HEK293 (cell line): ENCODE measurements around the gene IGSF3.

Experiments used
- CTCF ChIA-PET: fragments of 350-600 bp; formaldehyde crosslinking; extraction: SDS; loops from one replicate; lab custom pipeline; 2021; ENCODE audit warnings: antibody characterized with exemption; lab: Yijun Ruan, JAX
- POLR2A ChIA-PET: fragments of 300-600 bp; formaldehyde crosslinking; extraction: SDS; loops from one replicate; lab custom pipeline; 2020; ENCODE audit warnings: antibody characterized with exemption, inconsistent platforms; lab: Yijun Ruan, JAX
- H3K27ac ChIP-seq: fragments of 200-500 bp; sonication (Bioruptor generic); 2 replicates; pipeline ENCODE4 v1.5.1; 2014; ENCODE audit warnings: low read depth, low read length, control low read depth, inconsistent platforms; ENCODE audit errors: extremely low read depth
- H3K36me3 ChIP-seq, 2 experiments: fragments of 200-500 bp in 1 of 2; sonication (Bioruptor generic) in 1 of 2; 1 replicate in 1 of 2; 2 replicates in 1 of 2; pipeline ENCODE4 v1.5.1; 2014 to 2017; ENCODE audit warnings: inconsistent platforms in 2 of 2, low read length in 2 of 2; ENCODE audit not compliant: control insufficient read depth in 2 of 2, insufficient read depth in 1 of 2
- H3K4me1 ChIP-seq: fragments of 200-500 bp; sonication (Bioruptor generic); 2 replicates; pipeline ENCODE4 v1.5.1; 2014; ENCODE audit warnings: mild to moderate bottlenecking, low read length, inconsistent platforms; ENCODE audit not compliant: control insufficient read depth, insufficient read depth
- H3K4me3 ChIP-seq: 2 replicates; pipeline ENCODE4 v1.5.1; 2011; ENCODE audit warnings: low read depth, mild to moderate bottlenecking, control low read depth, low read length, moderate library complexity
- H3K9me3 ChIP-seq: fragments of 200-500 bp; sonication (Bioruptor generic); 2 replicates; pipeline ENCODE4 v1.5.1; 2014; ENCODE audit warnings: low read depth, low read length, inconsistent platforms; ENCODE audit not compliant: control insufficient read depth, insufficient read depth
- EGR2 ChIP-seq: fragments of 450-650 bp; formaldehyde crosslinking; IDR thresholded peaks from 2 replicates; pipeline ENCODE4 v1.5.1; 2016; ENCODE audit warnings: low read depth, missing biosample characterization, missing genetic modification characterization
- GLIS1 ChIP-seq: fragments of 450-650 bp; formaldehyde crosslinking; IDR thresholded peaks from 2 replicates; pipeline ENCODE4 v1.5.1; 2016; ENCODE audit warnings: missing biosample characterization, missing genetic modification characterization
- PRDM1 ChIP-seq: fragments of 450-650 bp; formaldehyde crosslinking; IDR thresholded peaks from 2 replicates; pipeline ENCODE4; 2016; ENCODE audit warnings: missing biosample characterization, missing genetic modification characterization
- RBAK ChIP-seq: fragments of 450-650 bp; formaldehyde crosslinking; IDR thresholded peaks from 2 replicates; pipeline ENCODE4 v1.5.1; 2016; ENCODE audit warnings: missing biosample characterization, missing genetic modification characterization
- REPIN1 ChIP-seq: fragments of 450-650 bp; formaldehyde crosslinking; IDR thresholded peaks from 2 replicates; pipeline ENCODE4 v1.5.1; 2017; ENCODE audit warnings: missing biosample characterization, missing genetic modification characterization, low read depth
- TSHZ1 ChIP-seq: fragments of 450-650 bp; formaldehyde crosslinking; IDR thresholded peaks from 2 replicates; pipeline ENCODE4 v1.5.1; 2016; ENCODE audit warnings: missing biosample characterization, missing genetic modification characterization, borderline replicate concordance
- YY1 ChIP-seq: fragments of 450-650 bp; formaldehyde crosslinking; IDR thresholded peaks from 2 replicates; pipeline ENCODE4 v1.5.1; 2018; ENCODE audit warnings: missing biosample characterization, missing genetic modification characterization
- ZFP69B ChIP-seq: fragments of 450-650 bp; formaldehyde crosslinking; IDR thresholded peaks from 2 replicates; pipeline ENCODE4 v1.5.1; 2016; ENCODE audit warnings: missing biosample characterization, missing genetic modification characterization
- ZIC2 ChIP-seq: fragments of 450-650 bp; formaldehyde crosslinking; IDR thresholded peaks from 2 replicates; pipeline ENCODE4 v1.5.1; 2016; ENCODE audit warnings: missing biosample characterization, missing genetic modification characterization
- ZNF121 ChIP-seq: fragments of 450-650 bp; formaldehyde crosslinking; IDR thresholded peaks from 2 replicates; pipeline ENCODE4 v1.5.1; 2016; ENCODE audit warnings: missing biosample characterization, missing genetic modification characterization
- ZNF16 ChIP-seq: fragments of 450-650 bp; formaldehyde crosslinking; IDR thresholded peaks from 2 replicates; pipeline ENCODE4 v1.5.1; 2016; ENCODE audit warnings: low read depth, missing biosample characterization, missing genetic modification characterization
- ZNF214 ChIP-seq: fragments of 450-650 bp; formaldehyde crosslinking; IDR thresholded peaks from 2 replicates; pipeline ENCODE4 v1.5.1; 2017; ENCODE audit warnings: missing biosample characterization, mild to moderate bottlenecking, missing genetic modification characterization, borderline replicate concordance
- ZNF239 ChIP-seq: fragments of 450-650 bp; formaldehyde crosslinking; IDR thresholded peaks from 2 replicates; pipeline ENCODE4 v1.5.1; 2016; ENCODE audit warnings: missing biosample characterization, missing genetic modification characterization
- ZNF302 ChIP-seq: fragments of 450-650 bp; formaldehyde crosslinking; IDR thresholded peaks from 2 replicates; pipeline ENCODE4 v1.5.1; 2016; ENCODE audit warnings: missing biosample characterization, missing genetic modification characterization, low read depth
- ZNF37A ChIP-seq: fragments of 450-650 bp; IDR thresholded peaks from 2 replicates; pipeline ENCODE4 v1.5.1; 2018; ENCODE audit warnings: missing biosample characterization, missing genetic modification characterization
- ZNF501 ChIP-seq: fragments of 450-650 bp; formaldehyde crosslinking; IDR thresholded peaks from 2 replicates; pipeline ENCODE4 v1.5.1; 2016; ENCODE audit warnings: missing biosample characterization, missing genetic modification characterization
- ZNF555 ChIP-seq: fragments of 450-650 bp; formaldehyde crosslinking; conservative IDR thresholded peaks from 2 replicates; pipeline ENCODE4 v1.5.1; 2017; ENCODE audit warnings: missing biosample characterization, mild to moderate bottlenecking, missing genetic modification characterization, inconsistent platforms
- ZNF560 ChIP-seq: fragments of 450-650 bp; formaldehyde crosslinking; IDR thresholded peaks from 2 replicates; pipeline ENCODE4 v1.5.1; 2017; ENCODE audit warnings: missing biosample characterization, missing genetic modification characterization, borderline replicate concordance
- ZNF580 ChIP-seq: fragments of 450-650 bp; formaldehyde crosslinking; IDR thresholded peaks from 2 replicates; pipeline ENCODE4 v1.5.1; 2016; ENCODE audit warnings: missing biosample characterization, missing genetic modification characterization
- ZNF629 ChIP-seq: fragments of 450-650 bp; formaldehyde crosslinking; IDR thresholded peaks from 2 replicates; pipeline ENCODE4 v1.5.1; 2017; ENCODE audit warnings: missing biosample characterization, missing genetic modification characterization
- ZNF664 ChIP-seq: fragments of 450-650 bp; formaldehyde crosslinking; IDR thresholded peaks from 2 replicates; pipeline ENCODE4 v1.5.1; 2016; ENCODE audit warnings: missing biosample characterization, missing genetic modification characterization
- ZNF792 ChIP-seq: fragments of 450-650 bp; formaldehyde crosslinking; IDR thresholded peaks from 2 replicates; pipeline ENCODE4 v1.5.1; 2016; ENCODE audit warnings: missing biosample characterization, missing genetic modification characterization
- TF ChIP-seq, protein P1 (sequence below): fragments of 450-650 bp; formaldehyde crosslinking; IDR thresholded peaks from 2 replicates; pipeline ENCODE4 v1.5.1; 2016; ENCODE audit warnings: missing biosample characterization, missing genetic modification characterization

IGSF3 gene

DNA sequence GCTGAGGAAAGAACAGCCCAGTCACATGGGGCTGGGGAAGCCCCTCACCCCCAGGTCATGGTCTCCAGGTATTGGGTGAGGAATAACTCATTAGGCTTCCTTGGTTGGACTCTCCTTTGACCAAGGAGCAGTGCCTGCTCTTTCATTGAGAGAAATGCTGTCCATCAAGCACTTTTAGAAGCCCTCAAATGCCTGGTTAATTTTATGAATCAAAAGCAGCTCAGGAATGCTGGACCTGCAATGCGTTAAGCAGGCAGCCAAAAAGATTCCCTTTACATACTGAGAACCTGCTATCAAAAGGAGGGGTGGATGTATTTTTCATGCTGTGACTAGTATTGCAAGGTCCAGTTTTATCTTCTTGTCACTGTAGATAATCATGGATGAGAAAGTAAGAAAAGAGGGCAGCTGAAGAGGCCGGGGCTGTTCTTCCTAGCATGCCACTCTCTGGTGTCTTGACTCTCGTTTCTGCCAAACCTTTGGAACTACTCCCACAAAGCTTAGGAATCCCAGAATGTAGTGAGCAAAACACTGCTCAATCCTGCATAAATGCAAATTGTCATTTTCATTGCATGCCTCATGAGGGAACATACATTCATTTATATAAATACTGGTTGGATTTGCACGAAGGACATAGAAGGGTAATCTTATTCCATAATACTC, 94.6 kb downstream of the IGSF3 start:
- Histone ChIP-seq H3K4me3 (no peak overlapping the region), H3K36me3 (peaks cover 0 to 17% of the 10 kb centered on the region in 2 experiments; a peak in 1 of 3 replicates), H3K9me3 (no peaks in the 10 kb centered on the region), H3K27ac (no peak overlapping the region)
- CTCF ChIA-PET, result interaction anchor here (1.1 to 4.6 kb wide), 6 partner anchors 23 to 712 kb away, joined by 3 to 59 read pairs (median 4); no protein-coding TSS in a partner anchor
- TF ChIP-seq ZNF37A (tag by site-specific recombination) (no peak), YY1 (no peak), ZNF214 (tag by site-specific recombination) (no peak), ZNF580 (no peak), ZNF555 (no peak), ZNF121 (no peak), ZNF16 (tag by site-specific recombination) (no peak)
- TF ChIP-seq, all 188 proteins: peak for 0
- H3K4me1 ChIP-seq, result no peaks in the 10 kb centered on the region; the same call in 1 of the 2 replicates
- POLR2A ChIA-PET, result interaction anchor here (1.6 kb wide), 1 partner anchor 487 kb away, joined by 3 read pairs; the partner anchor contains the start of gene TTF2

DNA sequence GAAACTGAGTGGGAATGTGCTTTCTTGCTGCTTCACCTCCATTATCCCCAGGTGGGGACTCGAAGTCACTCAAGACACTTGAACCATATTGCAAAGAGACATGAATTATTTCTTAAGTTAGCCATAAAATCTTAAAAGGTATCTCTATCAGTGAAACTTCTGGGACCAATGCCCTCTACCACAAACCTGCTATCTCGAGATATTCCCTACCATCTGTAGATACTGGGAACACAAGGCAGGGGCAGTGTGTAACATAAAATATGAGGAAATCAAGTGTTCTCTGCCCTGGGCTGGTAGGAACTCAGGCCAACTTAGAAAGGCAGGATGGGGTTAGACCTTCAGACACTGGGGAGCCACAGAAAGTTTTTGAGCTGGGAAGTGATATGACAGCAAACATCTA, 95.4 kb downstream of the IGSF3 start:
- TF ChIP-seq ZNF629 (no peak), ZNF501 (tag by site-specific recombination) (no peak), ZNF560 (tag by site-specific recombination) (no peak), RBAK (tag by site-specific recombination) (no peak), GLIS1 (no peak), ZNF792 (tag by site-specific recombination) (no peak), ZIC2 (tag by site-specific recombination) (no peak), EGR2 (no peak), TSHZ1 (tag by site-specific recombination) (no peak), REPIN1 (tag by site-specific recombination) (no peak), ZNF664 (no peak), PRDM1 (tag by site-specific recombination) (no peak), ZNF302 (tag by site-specific recombination) (no peak), ZFP69B (tag by site-specific recombination) (no peak), ZNF239 (tag by site-specific recombination) (no peak)
- TF ChIP-seq, protein P1, sequence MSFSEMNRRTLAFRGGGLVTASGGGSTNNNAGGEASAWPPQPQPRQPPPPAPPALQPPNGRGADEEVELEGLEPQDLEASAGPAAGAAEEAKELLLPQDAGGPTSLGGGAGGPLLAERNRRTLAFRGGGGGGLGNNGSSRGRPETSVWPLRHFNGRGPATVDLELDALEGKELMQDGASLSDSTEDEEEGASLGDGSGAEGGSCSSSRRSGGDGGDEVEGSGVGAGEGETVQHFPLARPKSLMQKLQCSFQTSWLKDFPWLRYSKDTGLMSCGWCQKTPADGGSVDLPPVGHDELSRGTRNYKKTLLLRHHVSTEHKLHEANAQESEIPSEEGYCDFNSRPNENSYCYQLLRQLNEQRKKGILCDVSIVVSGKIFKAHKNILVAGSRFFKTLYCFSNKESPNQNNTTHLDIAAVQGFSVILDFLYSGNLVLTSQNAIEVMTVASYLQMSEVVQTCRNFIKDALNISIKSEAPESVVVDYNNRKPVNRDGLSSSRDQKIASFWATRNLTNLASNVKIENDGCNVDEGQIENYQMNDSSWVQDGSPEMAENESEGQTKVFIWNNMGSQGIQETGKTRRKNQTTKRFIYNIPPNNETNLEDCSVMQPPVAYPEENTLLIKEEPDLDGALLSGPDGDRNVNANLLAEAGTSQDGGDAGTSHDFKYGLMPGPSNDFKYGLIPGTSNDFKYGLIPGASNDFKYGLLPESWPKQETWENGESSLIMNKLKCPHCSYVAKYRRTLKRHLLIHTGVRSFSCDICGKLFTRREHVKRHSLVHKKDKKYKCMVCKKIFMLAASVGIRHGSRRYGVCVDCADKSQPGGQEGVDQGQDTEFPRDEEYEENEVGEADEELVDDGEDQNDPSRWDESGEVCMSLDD, result no peak
- ChIA-PET CTCF (interaction anchor here (0.5 to 4.6 kb wide), 6 partner anchors 24 to 1553 kb away, joined by 3 to 59 read pairs (median 3); no protein-coding TSS in a partner anchor), POLR2A (interaction anchor here (1.6 kb wide), 1 partner anchor 488 kb away, joined by 3 read pairs; the partner anchor contains the start of gene TTF2)
- peaks cover 0 to 10% of the 10 kb centered on the region in 2 experiments; a peak in 1 of 3 replicates for H3K36me3 ChIP-seq
- H3K27ac ChIP-seq, result no peak overlapping the region
- H3K4me3 ChIP-seq, result no peak overlapping the region
- no peaks in the 10 kb centered on the region for H3K9me3 ChIP-seq
- H3K4me1 ChIP-seq, result no peaks in the 10 kb centered on the region; the same call in 1 of the 2 replicates
